Nucleus accumbens (tissue), 56 donors: ENCODE data around the gene RNF112.

Experiments
- DNase-seq, 56 donors: peaks; one replicate each; lab custom pipeline; 2025; lab: John Stamatoyannopoulos, UW

RNF112 gene

DNA sequence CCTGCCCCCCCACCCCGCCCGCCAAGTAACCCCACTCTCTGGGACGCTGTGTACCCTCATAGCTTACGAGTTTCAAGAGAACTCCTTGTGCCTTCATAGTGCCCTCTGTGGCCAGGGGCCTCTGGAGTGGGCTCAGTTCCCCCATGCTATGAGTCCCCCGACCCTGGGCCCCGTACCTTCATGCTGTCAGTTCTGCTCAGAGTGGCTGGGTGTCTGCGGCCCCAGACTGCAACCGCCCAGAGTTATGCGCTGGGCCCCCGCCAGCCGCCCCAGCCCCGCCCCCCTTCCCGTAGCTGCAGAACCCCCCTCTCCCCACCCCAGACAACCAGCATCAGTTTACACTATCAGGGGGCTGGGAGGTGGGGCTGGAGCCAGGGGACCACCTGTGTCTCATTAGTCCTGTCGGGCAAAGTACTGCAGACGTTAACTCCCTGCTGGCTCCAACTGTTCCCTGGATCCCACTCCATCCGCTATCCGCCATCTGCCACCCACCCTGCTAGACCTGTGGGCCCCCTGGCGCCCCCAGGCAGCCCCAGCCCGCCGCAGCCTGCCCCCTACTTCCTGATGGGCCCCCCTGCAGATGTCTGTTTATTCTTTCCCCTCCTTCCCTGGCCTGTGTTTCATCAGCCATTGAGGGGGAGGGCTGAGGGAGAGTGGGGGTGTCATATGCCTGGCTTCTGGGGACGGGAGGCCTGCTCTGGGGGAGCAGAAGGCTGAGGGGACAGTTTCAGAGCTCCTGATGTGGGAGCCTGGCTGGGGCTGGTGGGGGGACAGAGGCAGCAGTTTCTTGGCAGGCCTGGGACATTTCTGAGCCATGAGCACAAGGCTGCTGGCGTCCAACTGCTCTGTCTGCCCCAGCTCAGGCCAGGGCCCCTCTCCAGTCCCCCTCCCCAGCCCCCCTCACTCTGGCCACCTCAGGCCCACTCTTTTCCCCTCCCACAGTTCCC, 23.8 kb upstream of the RNF112 start, which contains the start of gene MFAP4:
Gene MFAP4, minus strand, starts transcription at position 217 of the 947 bp plus-strand sequence. Its CDS starts 35 bp downstream, at position 182.
- DNase-seq: peak in 25 of 56 donors; percentile 15 to 65 (median 46)

DNA sequence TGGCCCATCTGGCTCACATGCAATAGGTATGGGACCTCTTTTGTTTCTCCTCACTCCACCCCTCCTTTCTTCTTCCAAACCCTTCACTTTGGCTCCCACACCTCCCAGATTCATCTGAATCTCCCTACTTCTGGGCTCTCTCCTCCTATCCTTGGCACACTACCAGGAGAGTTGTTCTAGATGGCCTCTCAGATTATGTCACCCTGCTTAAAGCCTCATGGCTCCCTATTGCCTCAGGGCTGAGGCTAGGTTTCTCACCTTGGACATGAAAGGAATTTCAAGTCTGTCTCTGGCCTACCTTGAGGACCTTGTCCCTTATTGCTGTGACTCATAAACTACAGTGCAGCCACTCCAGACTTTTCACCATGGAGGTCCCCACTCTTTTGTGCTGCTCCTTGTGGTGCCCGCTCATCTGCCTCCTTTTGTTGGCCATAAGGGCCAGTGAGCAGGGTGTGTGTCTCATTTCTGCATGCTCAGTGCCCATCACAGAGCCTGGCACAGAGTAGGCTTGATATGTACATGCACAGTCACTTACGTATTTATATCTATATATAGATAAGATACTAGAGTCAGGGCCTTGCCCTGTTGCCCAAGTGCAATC, 23.0 kb upstream of the RNF112 start:
- DNase-seq: no peak

- DNase-seq: no peak
These were observed 21.9 kb upstream of the RNF112 start for GRCh38 chr17:19388791-19389785.

DNA sequence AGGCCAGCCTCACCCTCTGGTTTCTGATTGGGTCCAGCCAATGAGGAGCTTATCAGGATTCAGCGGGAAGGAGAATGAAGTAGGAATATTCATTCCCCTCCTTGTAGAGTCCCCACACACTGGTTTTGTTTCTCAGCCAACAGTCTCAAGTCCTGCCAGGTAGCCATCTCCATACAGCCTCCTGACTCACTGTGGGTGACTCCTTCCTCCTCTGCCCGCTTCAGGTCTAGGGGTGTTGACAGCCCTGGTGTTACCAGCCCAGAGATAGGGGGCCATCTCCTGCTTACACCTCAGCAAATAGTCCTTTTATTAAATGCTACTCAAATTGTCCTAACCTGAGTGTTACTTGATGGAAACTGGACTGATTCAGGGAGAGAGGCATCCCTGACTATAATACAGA, 20.1 kb upstream of the RNF112 start:
- no peak for DNase-seq

- no peak for DNase-seq
These were observed 19.6 kb upstream of the RNF112 start for GRCh38 chr17:19391432-19391831.

- DNase-seq: no peak
These were observed 18.7 kb upstream of the RNF112 start for GRCh38 chr17:19392303-19392702.

GRCh38 chr17:19397556-19398041, 13.4 kb upstream of the RNF112 start:
- DNase-seq: no peak

DNA sequence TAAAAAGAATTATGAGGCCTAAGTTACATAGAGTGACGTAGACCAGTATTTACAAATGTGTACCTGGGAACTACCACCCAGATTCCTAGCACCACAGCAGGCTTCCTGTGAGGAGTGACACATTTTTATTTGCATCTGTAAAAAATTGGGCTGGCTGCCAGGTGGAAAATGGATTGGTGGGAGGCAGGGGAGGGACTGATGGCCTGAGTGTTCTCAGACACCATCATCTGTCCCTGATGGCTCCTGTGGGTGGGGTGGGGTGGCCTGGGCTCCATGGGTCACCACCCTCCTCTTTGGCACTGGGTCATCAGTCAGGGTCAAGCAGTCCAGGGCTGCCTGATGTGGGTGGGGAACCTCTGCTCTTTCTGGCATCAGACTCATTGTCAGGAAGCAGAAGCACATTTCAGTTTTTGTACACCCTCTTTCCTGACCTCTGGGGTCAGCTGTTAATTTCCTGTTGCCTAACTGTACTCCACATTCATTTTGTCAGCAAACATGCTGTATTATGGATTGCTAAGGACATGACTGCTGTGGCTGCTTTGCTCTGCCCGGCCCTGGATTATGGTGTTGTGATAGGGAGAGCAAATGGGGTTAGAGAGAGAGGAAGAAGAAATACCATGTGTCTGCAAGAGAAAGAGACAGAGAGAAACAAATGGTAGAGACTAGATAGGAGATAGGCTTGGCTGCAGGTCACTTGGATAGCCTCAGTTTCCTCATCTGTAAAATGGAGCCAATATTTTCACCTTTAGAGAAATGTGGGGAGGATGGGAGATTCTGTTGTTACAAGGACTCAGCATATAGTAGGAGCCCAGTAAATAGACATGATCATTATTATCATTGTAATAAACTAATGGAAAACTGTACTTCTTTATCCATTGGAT, 12.5 kb upstream of the RNF112 start:
- no peak for DNase-seq

- no peak for DNase-seq
These were observed 11.1 kb upstream of the RNF112 start for GRCh38 chr17:19399750-19400450.

- no peak for DNase-seq
These were observed 9.6 kb upstream of the RNF112 start for GRCh38 chr17:19401321-19402010.

DNA sequence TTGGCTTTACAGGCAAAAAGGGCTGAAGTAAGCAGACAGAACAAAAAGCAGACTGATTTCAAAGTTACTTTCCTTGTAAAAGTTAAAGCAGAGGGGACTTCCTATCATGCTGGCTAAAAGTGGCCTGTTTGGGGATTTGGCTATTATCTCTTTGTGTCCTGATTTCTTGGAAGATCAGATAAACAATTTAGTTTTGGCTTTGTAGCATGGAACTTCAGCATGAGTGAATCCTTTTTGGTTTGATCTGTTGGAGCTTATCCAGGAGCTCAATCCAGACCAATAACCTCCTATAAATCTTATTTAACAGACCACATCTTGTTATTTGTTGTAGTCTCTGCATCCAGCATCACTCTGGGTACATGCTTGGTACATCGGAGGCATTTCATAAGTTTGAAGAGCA, 8.9 kb upstream of the RNF112 start:
- no peak for DNase-seq

DNA sequence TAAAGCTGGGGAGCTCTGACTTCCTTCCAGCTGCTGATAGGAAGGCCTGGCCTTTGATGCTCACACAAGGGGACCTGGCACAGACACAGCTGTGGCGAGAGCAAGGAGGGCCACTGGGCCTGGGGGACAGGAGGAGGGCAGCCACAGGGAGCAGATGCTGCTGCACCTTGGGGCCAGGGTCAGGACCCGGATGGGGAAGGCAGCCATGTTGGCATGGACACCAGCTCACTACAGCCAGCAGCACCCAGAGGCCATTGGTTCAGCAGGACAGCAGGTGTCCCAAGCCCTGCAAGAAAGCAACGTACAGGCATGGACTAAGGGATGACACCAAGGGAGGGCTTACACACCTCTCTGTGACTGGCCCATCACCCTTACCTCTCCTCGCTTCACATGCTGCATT, 8.0 kb upstream of the RNF112 start:
- no peak for DNase-seq

GRCh38 chr17:19404264-19404663, 6.8 kb upstream of the RNF112 start:
- no peak for DNase-seq

- DNase-seq: no peak
These were observed 5.9 kb upstream of the RNF112 start for GRCh38 chr17:19405114-19405513.

GRCh38 chr17:19407601-19408345, 3.3 kb upstream of the RNF112 start:
- no peak for DNase-seq

GRCh38 chr17:19408346-19408710, 2.7 kb upstream of the RNF112 start:
- DNase-seq: no peak

- DNase-seq: no peak
These were observed 2.0 kb upstream of the RNF112 start for GRCh38 chr17:19409066-19409465.
